COR-L47 (cell line): Measurements from ENCODE around the gene OSBPL10.

Source experiments
- DNase-seq: peaks from one replicate; lab custom pipeline; 2025; lab: John Stamatoyannopoulos, UW

Gene OSBPL10

DNA sequence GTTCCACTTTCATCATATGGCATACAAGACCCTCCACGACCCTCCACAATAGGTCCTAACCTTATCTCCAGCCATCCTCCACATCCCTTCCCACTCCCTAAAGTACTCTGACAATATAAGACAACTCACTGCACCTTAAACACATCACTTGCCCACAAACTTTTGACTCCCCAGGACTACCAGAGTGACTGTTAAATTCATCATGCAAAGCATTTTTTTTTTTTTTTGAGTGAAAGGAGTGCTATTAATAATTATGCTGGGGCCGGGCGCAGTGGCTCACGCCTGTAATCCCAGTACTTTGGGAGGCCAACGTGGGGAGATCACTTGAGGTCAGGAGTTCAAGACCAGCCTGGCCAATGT lies 55.8 kb downstream of the OSBPL10 start:
- no peak for DNase-seq

DNA sequence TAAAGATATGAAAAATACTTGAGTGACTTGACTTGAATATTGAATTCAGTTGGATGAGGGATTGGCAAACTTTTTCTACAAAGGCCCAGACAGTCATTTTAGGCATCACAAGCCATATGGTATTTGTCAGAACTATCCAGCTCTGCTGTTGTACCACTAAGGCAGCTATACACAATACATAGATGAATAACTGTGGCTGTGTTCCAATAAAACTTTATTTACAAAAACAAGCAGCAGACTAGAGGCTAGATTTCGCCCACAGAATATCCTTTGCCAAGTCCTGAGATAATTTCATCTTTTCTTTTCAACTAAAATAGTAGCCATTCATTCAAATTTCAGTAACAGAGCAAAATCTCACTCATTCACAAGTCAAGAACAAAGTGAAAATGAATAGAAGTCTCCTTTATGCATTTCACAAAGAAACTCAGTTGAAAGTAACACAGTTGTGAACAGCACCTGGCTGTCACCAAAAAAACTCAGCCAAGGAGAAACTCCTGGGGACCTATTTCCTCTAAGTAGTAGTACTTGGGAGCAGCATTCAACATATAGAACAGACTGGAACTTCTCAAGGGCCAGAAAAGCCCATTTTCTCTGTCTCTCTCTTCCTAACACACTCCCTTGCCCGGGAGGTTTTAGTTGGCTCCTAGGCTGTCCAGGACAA lies 56.3 kb downstream of the OSBPL10 start:
- DNase-seq = no peak

DNA sequence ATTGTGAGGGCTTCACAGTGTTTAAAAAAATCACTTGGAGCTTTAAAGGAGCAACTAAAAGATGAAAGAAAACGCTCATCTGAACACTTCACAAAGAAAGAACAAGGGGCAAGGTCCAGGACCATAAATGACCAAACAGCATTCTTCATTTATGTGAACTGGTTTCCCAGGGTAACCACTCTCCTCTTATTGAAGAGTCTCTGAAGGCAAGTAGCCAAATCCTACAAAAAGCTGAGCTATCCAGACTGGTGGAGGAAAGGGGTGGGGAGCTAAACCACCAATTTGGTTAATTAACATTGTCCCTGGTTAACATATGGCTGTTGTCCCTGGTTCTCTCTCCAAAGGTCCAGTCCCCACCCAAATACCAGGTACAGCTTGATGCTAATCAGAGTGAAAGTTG lies 58.1 kb downstream of the OSBPL10 start:
- DNase-seq = no peak

DNA sequence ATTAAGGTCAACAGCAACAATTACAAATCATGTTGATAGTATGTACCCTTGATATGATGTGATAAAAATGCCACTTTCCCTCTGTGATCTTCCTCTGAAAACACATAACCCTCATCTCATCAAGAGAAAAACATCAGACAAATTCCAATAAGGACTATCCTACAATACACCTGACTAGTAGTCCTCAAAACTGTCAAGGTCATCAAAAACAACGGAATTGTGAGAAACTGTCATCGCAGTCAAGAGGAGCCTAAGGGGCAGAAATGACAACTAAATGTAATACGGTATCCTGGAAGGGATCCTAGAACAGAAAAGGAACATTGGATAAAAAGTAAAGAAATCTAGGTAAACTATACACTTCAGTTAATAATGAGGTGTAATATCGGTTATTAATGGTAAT lies 59.2 kb downstream of the OSBPL10 start:
- no peak for DNase-seq

DNA sequence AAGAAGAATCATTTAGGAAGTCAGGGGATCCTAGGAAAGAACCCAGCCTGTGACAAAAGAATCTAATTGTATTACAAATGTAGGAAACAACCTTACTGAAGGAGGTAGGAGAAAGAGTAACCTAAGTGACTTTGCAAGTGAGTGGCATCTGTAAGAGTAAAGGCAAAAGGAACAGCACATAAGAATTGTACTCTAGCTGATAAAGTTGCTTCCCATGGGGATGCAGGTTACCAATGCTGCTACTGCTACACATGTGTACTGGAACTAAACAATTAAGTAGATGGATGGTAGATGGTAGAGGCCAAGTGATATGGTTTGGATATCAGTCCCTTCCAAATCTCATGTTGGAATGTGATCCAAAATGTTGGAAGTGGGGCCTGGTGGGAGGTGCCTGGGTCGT lies 60.8 kb downstream of the OSBPL10 start:
- no peak for DNase-seq

DNA sequence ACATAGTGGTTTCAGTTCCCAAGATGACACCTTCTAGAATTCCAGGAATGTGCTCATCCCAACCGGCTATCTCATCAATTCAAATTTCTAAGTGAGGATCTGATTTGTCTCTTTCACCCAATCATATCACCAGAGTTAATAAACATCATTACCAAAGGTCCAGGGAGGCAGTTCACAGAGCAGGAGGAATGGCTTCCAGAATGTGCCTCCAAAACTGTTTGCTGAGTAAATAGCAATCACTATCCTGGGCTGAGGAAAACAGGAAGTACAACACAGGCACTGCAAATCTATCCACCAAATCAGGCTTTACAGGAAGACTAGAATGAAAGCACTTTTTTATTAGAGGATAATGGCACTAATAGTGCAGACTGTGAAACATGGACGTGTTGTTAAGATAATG lies 61.5 kb downstream of the OSBPL10 start:
- no peak for DNase-seq

DNA sequence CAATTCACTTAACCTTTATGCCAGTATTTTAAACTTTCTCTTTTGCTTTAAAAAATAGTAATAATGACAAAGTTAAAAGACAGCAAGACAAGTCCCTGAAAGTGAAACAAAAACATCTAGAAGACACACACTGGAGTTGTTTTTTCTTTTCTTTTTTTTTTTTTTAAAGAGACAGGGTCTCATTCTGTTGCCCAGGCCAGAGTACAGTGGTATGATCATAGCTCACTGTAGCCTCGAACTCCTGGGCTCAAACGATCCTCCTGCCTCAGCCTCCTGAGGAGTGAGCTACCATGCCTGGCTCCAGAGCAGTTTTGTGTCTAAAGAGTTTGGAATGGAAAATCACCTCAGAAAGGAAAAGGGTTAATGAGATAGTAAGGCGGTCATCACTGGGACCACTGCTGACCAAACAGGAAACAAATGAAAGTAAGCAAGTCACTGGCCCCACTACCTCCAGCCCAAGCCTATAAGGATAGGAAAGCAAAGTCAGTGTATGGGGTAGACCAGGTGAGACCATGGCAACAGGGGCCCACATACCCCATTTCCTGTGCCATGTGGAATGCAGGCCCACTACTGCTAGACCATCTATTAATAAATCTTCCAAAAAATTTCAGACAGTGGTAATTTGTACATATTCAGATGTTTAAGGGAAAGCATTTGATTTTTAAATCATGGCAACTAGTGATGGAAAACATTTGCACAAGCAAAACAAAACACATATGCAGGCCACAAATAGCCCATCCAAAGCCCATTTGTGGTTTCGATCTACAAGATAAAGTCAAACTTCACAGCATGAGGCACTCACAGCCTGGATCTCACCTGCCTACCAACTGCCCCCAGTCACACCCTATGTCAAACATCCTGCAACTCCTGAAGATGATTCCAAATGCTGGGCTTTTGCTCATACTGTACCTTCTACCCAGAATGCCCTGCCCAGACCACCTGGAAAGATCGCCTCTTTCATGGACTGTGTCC lies 62.6 kb downstream of the OSBPL10 start:
- no peak for DNase-seq

DNA sequence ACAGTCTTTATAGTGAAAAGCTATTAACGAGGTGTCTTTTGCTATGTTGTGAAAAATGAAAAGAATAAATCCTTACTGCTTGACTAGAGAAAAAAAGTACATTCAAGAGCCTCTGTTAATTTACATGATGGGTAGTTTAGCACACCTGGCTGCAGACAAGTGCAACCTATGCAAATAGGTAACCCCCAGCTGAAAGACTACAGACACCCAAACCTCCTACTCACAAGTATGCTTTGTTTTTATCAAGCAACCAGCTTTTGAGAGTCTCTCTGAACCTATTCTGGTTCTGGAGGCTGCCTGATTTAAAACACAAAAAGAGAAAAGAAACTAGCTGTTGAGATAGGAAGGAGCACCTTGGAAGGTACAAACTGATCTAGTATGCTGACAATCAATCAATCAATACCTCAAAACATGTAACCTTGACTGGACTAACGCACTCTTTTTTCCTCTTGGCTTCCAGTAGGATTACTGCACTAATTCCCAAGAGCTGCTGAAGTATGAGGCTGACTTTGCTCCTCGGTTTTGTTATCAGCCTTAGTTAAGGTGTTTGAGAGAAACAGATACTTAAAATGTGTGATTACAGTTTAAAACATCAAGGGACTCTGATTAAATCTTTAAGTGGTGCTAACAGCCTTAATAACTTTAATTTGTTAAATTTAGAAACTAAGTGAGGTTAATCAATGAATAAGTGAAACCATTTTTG lies 63.6 kb downstream of the OSBPL10 start:
- DNase-seq = no peak

DNA sequence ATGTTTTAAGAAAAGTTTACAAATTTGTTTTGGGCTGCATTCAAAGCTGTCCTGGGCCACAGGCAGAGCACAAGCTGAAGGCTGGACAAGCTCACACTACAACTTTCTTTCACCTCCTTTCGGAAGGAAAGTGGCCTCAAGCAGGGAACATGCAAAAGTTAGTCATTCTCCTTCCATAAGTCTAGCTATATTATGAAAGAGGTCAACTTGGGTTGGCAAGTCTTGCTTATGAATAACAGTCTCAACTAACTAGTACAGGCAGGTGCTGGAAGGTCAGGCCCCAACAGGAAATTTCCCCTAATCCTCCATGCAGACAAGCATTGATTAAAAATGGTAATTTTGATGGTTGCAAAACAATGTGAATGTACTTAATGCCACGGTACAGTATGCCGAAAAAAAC lies 69.4 kb downstream of the OSBPL10 start:
- DNase-seq = no peak

DNA sequence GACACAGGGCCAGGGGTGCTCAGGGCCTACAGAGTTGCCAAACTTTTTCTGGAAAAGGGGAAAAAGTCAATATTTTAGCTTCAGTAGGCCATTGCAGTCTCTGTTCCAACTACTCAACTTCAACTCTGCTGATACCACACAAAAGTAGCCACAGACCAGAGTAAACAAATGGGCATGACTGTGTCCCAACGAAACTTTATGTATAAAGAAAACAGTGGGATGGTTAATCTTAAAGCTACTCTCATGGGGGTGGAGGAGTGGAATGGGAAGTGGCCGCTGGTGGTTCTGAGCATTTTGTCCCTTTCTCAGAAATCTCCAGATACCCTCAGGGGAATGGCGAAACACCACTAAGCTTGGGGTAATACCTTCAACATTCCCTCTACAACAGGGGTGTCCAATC lies 69.9 kb downstream of the OSBPL10 start:
- no peak for DNase-seq

DNA sequence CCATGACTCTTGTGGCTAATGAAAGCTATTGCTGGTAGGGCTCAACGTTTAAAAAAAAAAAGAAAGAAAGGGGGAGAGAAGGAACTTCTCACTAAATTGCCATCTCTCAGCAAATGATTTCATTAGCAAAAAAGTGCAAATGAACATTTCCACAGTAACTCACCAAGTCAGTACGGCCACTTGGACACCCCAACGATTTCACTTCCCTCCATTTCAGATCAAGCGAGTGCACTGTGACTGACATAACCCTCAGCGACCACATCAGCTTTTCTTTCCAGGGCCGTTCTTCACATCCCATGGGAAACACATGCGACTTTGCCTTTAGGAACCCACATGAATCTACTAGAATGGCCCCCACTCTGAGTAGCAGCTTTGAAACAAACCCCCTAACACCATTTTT lies 71.6 kb downstream of the OSBPL10 start:
- no peak for DNase-seq

DNA sequence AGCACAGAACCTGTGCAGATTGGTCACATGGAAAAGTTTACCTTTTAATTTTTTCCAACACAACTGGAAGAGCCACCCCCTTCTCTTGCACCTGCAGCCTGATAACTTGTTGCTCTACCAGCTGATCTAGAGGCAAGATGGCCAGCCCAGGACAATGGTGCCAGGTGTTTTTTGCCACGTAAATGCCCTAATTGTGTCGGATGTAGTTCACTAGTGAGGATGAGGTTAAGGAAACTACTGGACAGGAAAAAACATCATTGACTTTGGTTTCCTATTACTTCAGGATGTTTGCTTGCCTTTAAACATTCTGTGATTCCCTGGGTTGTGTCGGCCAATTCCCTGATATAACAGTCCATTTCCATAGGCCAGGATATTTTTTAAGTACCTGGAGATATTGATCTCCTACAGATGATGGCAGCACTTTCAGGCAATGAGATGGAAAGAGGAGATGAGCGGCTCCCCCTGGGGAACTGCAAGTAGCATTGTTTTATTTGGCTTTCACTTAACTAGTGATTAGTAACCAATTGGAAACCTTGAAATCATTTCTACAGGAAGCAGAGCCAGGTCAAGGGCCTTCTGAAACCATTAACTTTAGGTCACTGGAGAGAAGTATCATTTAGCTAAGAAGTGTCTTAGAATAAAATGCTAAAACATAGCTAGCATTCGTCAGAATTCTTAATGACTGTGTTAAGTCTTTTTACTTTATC lies 72.5 kb downstream of the OSBPL10 start:
- no peak for DNase-seq

DNA sequence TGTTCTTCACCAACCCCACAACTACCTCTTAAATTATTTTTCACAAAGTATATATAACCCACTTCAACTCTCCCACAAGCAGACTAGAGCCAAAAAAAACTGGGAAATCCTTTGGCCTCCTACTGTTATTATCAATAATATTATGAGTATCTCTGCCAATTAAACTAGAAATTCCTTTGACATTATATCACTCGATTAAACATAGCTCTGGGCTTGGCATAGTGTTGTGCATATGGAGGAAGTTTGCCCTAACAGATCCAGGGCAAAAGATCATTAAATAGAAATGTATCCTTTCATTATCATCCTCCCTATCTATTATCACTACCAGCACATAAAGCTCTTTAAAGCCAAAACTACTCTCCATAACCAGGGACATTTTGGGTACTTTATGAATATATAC lies 74.9 kb downstream of the OSBPL10 start:
- DNase-seq = no peak

DNA sequence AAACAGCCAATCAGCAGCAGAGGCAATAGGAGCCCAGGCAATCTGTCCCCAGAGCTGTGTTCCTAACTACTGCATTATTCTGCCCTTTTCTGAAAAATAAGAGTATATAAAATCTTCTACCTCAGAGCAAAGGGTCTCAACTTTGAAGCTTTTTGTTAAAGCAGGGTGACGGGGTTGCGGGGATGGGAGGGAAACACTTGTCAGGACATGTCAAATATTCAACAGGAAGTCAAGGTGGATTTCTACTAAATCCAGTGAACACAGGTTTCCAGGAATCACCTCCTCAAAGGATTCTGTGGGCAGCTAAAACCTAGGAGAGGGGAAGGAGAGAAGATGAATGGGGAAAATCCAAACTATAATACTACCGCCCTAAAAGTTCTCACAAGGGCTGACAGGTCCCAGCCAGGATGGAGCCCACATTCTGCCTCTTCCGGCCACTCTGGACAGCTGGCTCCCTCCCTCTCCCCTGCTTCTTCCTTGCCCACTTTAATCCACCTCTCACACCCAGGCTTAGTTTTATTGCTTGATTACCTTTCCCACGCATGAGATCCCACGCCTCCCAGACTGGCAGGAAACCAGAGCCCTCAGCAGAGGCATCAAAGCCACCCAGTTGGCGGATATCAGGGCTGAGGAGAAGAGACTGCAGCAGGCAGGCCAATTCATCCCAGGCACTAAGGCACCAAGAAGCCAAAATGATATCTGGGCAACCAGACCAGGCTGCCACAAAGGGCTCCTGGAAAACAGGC lies 77.2 kb downstream of the OSBPL10 start:
- DNase-seq = no peak

DNA sequence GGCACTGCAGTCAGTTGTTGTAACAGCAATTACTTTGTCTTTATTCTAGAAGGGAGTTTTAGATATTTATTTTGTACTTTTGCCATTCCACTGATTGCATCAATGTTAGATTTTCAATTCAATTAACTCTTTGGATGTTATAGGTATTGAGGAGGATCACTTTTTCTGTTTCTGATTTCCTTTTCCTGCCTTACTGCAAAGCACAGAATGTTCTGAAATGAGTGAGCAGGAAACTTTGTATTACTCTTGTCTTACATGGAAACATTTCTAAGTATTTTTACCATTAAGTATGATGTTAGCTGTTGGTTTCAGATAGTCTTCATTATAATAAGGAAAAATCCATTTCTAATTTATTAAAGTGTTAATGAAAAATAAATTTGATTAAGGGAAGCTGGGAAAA lies 80.5 kb downstream of the OSBPL10 start:
- no peak for DNase-seq

DNA sequence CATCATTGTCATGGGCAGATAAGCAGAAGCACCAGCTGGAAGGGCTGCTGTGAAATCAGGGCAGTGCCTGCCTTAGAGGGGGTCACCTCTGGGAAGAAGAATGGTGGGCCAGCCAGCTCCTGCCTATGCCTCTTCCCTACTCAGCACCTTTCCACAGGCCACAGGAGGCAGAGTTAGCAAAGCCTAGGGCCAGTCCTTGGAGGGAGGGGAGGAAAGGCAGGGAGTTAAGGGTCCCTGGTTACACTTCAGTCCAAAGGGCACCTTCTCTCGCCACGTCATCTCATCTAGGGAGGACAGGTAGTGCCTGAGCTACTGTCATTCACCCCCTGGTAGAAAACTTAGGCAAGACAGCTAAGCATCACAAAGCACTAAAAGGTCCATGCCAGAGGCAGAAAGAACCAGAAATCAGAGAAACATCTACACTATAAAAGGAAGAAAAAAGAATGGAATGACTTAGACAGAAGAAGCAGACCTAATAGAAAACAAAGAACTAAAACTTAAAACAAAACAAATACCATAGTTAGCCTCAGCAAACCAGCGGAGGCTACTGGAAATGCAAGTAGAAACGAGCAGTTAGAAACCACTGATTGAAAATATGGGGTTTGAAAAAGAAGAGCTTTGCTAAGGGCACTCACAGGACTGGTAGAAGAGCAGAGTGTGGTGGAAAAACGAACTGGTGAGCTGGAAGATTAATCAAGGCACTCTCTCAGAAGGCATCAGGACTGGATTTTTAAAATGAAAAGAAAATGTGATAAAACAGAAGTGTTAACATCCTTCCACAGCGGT lies 84.2 kb downstream of the OSBPL10 start:
- no peak for DNase-seq

DNA sequence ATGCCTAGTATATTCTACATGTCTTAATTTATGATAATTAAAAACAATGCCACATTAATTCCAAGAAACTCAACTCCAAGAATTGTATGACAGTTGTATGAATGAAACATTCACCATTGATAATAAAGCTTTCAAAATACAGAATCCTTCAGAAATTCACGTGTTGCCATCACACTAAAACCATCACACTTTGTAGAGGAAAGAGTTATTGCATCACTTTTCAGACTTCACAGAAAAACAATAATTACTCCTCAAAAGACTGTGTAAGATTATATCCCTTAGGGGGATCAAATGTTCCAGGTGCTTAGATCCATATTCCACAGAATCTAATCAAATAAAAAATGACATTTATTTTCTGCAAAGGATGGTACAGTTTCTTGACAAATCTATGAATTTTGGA lies 85.0 kb downstream of the OSBPL10 start:
- no peak for DNase-seq

DNA sequence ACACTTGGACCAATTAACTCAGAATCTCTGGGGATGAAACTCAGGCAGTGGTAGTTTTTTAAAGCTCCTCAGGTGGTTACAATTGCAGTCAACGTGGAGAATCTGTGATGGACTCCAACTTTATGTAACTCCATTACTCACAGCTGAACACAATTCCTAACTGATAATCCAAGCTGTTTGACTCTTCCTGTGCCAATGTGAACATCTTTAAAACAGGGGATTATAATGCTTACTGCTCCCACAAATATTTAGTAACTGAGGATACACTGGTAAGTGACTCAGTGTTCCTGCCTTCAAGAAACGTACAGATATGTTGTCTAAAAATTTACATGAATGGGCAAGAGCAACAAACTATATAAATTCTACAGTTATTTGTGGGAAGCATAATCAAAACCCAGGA lies 85.6 kb downstream of the OSBPL10 start:
- no peak for DNase-seq

DNA sequence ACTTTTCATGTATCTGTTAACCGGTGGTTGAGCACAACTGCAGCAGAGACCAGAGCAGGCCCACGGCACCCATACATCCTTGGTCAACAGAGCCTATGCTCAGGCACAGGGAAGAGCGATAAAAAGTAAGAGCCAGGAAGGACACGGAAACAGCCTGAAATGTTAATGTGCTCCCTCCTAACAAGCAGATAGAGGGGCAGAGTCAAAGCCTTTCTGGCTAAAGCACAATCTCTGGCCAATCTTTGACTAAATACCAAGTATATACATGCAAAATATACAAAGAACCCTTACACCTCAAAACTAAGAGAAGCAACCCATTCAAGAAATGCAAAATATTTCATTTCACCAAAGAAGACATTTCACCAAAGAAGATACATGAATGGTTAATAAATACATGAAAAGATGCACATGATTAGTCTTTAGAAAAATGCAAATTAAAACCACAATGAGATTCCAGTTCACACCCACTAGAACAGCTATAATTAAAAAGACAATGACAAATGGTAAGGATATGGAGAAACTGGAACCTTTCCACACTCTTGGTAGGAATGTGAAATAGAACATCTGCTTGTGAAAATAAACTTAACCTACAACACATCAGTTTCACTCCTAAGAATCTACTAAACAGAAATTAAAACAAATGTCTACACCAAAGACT lies 88.0 kb downstream of the OSBPL10 start:
- no peak for DNase-seq

DNA sequence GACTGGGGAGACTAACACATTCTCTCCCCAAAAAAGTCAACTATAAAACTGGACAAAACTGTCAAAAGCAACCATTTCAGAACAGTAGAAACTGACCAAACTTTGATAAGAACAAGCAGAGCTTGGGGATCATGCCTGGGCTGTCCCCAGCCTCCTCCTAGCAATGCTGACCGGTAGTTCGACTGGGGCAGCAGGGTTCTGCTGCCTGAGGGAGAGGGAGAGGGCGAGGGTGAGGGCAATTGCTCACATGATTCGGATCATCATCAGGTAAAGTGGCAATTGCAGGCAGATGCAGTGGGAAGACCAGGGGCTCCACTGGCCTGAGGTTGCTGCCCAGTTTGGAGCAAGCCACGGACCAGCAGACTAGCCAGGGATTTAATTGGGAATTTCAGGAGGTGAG lies 88.6 kb downstream of the OSBPL10 start:
- no peak for DNase-seq
